H9 (cell line): ENCODE results near the gene SLC10A2. TPM values are rescaled to one million over a fixed set of nuclear protein-coding genes. Genes with fewer than 3 reads are reported as not detected.
A peak's percentile ranks its signal among the peaks of the same experiment; 100 is the strongest.

ENCODE experiments used
- DNase-seq: peaks from one replicate; pipeline ENCODE4 v3.0.0-alpha.2; 2017
- H2AFZ ChIP-seq: one replicate; pipeline ENCODE4 v1.6.1; 2013; ENCODE audit warnings: mild to moderate bottlenecking, low read length, control low read depth, moderate library complexity
- H2AK5ac ChIP-seq: 2 replicates; pipeline ENCODE4 v1.6.1; 2013; ENCODE audit warnings: low read length, control low read depth, mixed read lengths; ENCODE audit not compliant: insufficient read length
- H2BK120ac ChIP-seq: one replicate; pipeline ENCODE4 v1.6.1; 2013; ENCODE audit warnings: low read depth, mild to moderate bottlenecking, low read length, control low read depth, inconsistent platforms; ENCODE audit not compliant: poor library complexity, severe bottlenecking
- H2BK12ac ChIP-seq: 2 replicates; pipeline ENCODE4 v1.6.1; 2013; ENCODE audit warnings: low read length, control low read depth, mixed read lengths, low read depth; ENCODE audit not compliant: insufficient read length
- H2BK15ac ChIP-seq: 2 replicates; pipeline ENCODE4 v1.6.1; 2013; ENCODE audit warnings: low read depth, low read length, control low read depth
- H2BK20ac ChIP-seq: one replicate; pipeline ENCODE4 v1.6.1; 2013; ENCODE audit warnings: low read depth, mild to moderate bottlenecking, low read length, control low read depth, inconsistent platforms; ENCODE audit not compliant: poor library complexity, severe bottlenecking
- H2BK5ac ChIP-seq: 2 replicates; pipeline ENCODE4 v1.6.1; 2013; ENCODE audit warnings: low read length, control low read depth, mixed read lengths; ENCODE audit not compliant: insufficient read length
- H3K14ac ChIP-seq: 2 replicates; pipeline ENCODE4 v1.6.1; 2013; ENCODE audit warnings: low read length, control low read depth; ENCODE audit not compliant: insufficient read depth
- H3K18ac ChIP-seq: 2 replicates; pipeline ENCODE4 v1.6.1; 2013; ENCODE audit warnings: low read depth, mild to moderate bottlenecking, mixed read lengths, low read length, control low read depth; ENCODE audit not compliant: insufficient read length
- H3K23ac ChIP-seq: 2 replicates; pipeline ENCODE4 v1.6.1; 2013; ENCODE audit warnings: low read length, control low read depth, mixed read lengths, low read depth; ENCODE audit not compliant: insufficient read length
- H3K23me2 ChIP-seq: 2 replicates; pipeline ENCODE4 v1.6.1; 2013; ENCODE audit warnings: low read depth, mild to moderate bottlenecking, mixed read lengths, low read length, control low read depth; ENCODE audit not compliant: insufficient read length, poor library complexity, severe bottlenecking
- H3K27ac ChIP-seq: 2 replicates; pipeline ENCODE4 v1.5.1; 2013; ENCODE audit warnings: low read length, control low read depth, mixed read lengths, low read depth; ENCODE audit not compliant: insufficient read length
- H3K27me3 ChIP-seq: 2 replicates; pipeline ENCODE4 v1.6.1; 2013; ENCODE audit warnings: low read length, control low read depth, inconsistent platforms; ENCODE audit not compliant: insufficient read depth
- H3K4ac ChIP-seq: 2 replicates; pipeline ENCODE4 v1.6.1; 2013; ENCODE audit warnings: low read depth, mild to moderate bottlenecking, control low read depth, inconsistent platforms, low read length, moderate library complexity
- H3K4me1 ChIP-seq: 2 replicates; pipeline ENCODE4 v1.6.1; 2013; ENCODE audit warnings: low read length, control low read depth, inconsistent platforms; ENCODE audit not compliant: insufficient read depth
- H3K4me2 ChIP-seq: 2 replicates; pipeline ENCODE4 v1.6.1; 2013; ENCODE audit warnings: low read length, control low read depth, mixed read lengths; ENCODE audit not compliant: insufficient read length, insufficient read depth
- H3K56ac ChIP-seq: 2 replicates; pipeline ENCODE4 v1.6.1; 2013; ENCODE audit warnings: low read depth, mild to moderate bottlenecking, mixed read lengths, low read length, control low read depth; ENCODE audit not compliant: insufficient read length
- H3K79me1 ChIP-seq: 2 replicates; pipeline ENCODE4 v1.6.1; 2013; ENCODE audit warnings: low read depth, mild to moderate bottlenecking, moderate library complexity, low read length, control low read depth, inconsistent platforms; ENCODE audit not compliant: insufficient read depth, poor library complexity, severe bottlenecking
- H3K79me2 ChIP-seq: 2 replicates; pipeline ENCODE4 v1.6.1; 2013; ENCODE audit warnings: low read length, control low read depth, inconsistent platforms; ENCODE audit not compliant: insufficient read depth
- H3K9ac ChIP-seq: 2 replicates; pipeline ENCODE4 v1.6.1; 2013; ENCODE audit warnings: low read length, control low read depth, mixed read lengths; ENCODE audit not compliant: insufficient read length; ENCODE audit errors: extremely low read depth
- H3K9me3 ChIP-seq: one replicate; pipeline ENCODE4 v1.6.1; 2013; ENCODE audit warnings: low read depth, low read length, inconsistent platforms; ENCODE audit not compliant: control insufficient read depth
- H3T11ph ChIP-seq: one replicate; pipeline ENCODE4 v1.6.1; 2013; ENCODE audit warnings: mild to moderate bottlenecking, low read length, control low read depth, inconsistent platforms
- H4K20me1 ChIP-seq: one replicate; pipeline ENCODE4 v1.6.1; 2013; ENCODE audit not compliant: control insufficient read depth, insufficient read length, insufficient read depth
- H4K5ac ChIP-seq: 2 replicates; pipeline ENCODE4 v1.6.1; 2013; ENCODE audit warnings: low read depth, mild to moderate bottlenecking, mixed read lengths, low read length, control low read depth; ENCODE audit not compliant: insufficient read length
- H4K8ac ChIP-seq: replicated peaks from 2 replicates; pipeline ENCODE4 v1.6.1; 2013; ENCODE audit warnings: low read length, control low read depth, mixed read lengths, low read depth; ENCODE audit not compliant: insufficient read length
- H4K91ac ChIP-seq: 2 replicates; pipeline ENCODE4 v1.6.1; 2013; ENCODE audit warnings: low read depth, mild to moderate bottlenecking, moderate library complexity, mixed read lengths, low read length, control low read depth; ENCODE audit not compliant: insufficient read length
- H3K27ac Mint-ChIP-seq, 3 experiments: 2 replicates in 2 of 3; 3 replicates in 1 of 3; pipeline ENCODE4 v1.8.0; 2020 to 2021; ENCODE audit warnings: mixed read lengths in 3 of 3, mild to moderate bottlenecking in 1 of 3, moderate library complexity in 1 of 3
- H3K27me3 Mint-ChIP-seq: 2 replicates; pipeline ENCODE4 v1.8.0; 2021; ENCODE audit warnings: low read depth, mild to moderate bottlenecking, moderate library complexity, mixed read lengths
- H3K36me3 Mint-ChIP-seq, 3 experiments: 2 replicates in 2 of 3; 3 replicates in 1 of 3; pipeline ENCODE4 v1.8.0; 2020 to 2021; ENCODE audit warnings: low read depth in 3 of 3, mixed read lengths in 3 of 3; ENCODE audit not compliant: insufficient read depth in 1 of 3
- H3K4me1 Mint-ChIP-seq, 2 experiments: 2 replicates each; pipeline ENCODE4 v1.8.0; 2020; ENCODE audit warnings: mixed read lengths in 2 of 2
- H3K4me3 Mint-ChIP-seq, 2 experiments: 2 replicates in 1 of 2; 3 replicates in 1 of 2; pipeline ENCODE4 v1.8.0; 2020 to 2021; ENCODE audit warnings: mild to moderate bottlenecking in 2 of 2, mixed read lengths in 2 of 2, moderate library complexity in 1 of 2
- H3K9me3 Mint-ChIP-seq, 2 experiments: 2 replicates in 1 of 2; 3 replicates in 1 of 2; pipeline ENCODE4 v1.8.0; 2020; ENCODE audit warnings: mild to moderate bottlenecking in 2 of 2, mixed read lengths in 2 of 2, moderate library complexity in 1 of 2
- WGBS: extraction: QIAGEN DNeasy Blood & Tissue Kit; methylation state at CpG from one replicate; pipeline ENCODE4 v1.1.7; 2013; ENCODE audit warnings: missing lambda C conversion rate, low lambda C conversion rate, mixed read lengths; ENCODE audit not compliant: insufficient read length; ENCODE audit errors: extremely low coverage; 5-methylcytosine and 5-hydroxymethylcytosine counted together
- total RNA-seq: library from RNA; stranded (reverse); gene quantifications from 2 replicates; pipeline ENCODE4 v1.2.1, GENCODE V29; 2021
- TF ChIP-seq, protein P1 (sequence below): fragments of 200-600 bp; sonication (generic); conservative IDR thresholded peaks from 3 replicates; pipeline ENCODE4 v1.8.0; 2021; ENCODE audit warnings: antibody characterized with exemption, mild to moderate bottlenecking

SLC10A2 gene
- total RNA-seq, 1 experiment from 2014 or later, result not detected

GRCh38 chr13:102999499-102999898 is 66.7 kb downstream of the SLC10A2 start:
- H3K27ac ChIP-seq, result no peak overlapping the region
- no peak overlapping the region for H2BK15ac ChIP-seq
- no peaks in the 10 kb centered on the region for H3K79me1 ChIP-seq
- no peaks in the 10 kb centered on the region for H3K4me1 ChIP-seq
- no peak overlapping the region for H4K91ac ChIP-seq
- no CpG with 5 or more reads among the region's 2 CpGs for WGBS
- no peak overlapping the region for H3K56ac ChIP-seq
- no peaks in the 10 kb centered on the region for H3K79me2 ChIP-seq
- DNase-seq, result no peak
- no peak overlapping the region for H3T11ph ChIP-seq
- no peak overlapping the region for H4K5ac ChIP-seq
- H3K9ac ChIP-seq, result no peak overlapping the region
- no peak overlapping the region for H3K4me2 ChIP-seq
- H3K18ac ChIP-seq, result no peak overlapping the region
- H3K27me3 ChIP-seq, result no peaks in the 10 kb centered on the region
- H3K14ac ChIP-seq, result no peak overlapping the region
- Mint-ChIP-seq H3K9me3 (peaks cover 13 to 16% of the 10 kb centered on the region in 2 experiments), H3K27me3 (no peaks in the 10 kb centered on the region), H3K36me3 (peaks cover 0 to 3% (median 2%) of the 10 kb centered on the region in 3 experiments; a peak in 5 of 7 replicates), H3K4me1 (no peaks in the 10 kb centered on the region), H3K4me3 (no peak overlapping the region), H3K27ac (peak overlapping the region in 1 of 3 experiments; percentile 24; a peak in 1 of 7 replicates)
- no peak overlapping the region for H2BK5ac ChIP-seq
- no peak overlapping the region for H3K4ac ChIP-seq
- no peaks in the 10 kb centered on the region for H3K9me3 ChIP-seq
- no peak overlapping the region for H3K23ac ChIP-seq
- no peak overlapping the region for H2BK12ac ChIP-seq
- H2AFZ ChIP-seq, result no peak overlapping the region
- H2AK5ac ChIP-seq, result no peak overlapping the region
- no peak overlapping the region for H2BK20ac ChIP-seq
- H3K23me2 ChIP-seq, result no peaks in the 10 kb centered on the region
- H4K20me1 ChIP-seq, result no peaks in the 10 kb centered on the region
- H4K8ac ChIP-seq, result no peak overlapping the region
- no peak overlapping the region for H2BK120ac ChIP-seq
- TF ChIP-seq, protein P1, sequence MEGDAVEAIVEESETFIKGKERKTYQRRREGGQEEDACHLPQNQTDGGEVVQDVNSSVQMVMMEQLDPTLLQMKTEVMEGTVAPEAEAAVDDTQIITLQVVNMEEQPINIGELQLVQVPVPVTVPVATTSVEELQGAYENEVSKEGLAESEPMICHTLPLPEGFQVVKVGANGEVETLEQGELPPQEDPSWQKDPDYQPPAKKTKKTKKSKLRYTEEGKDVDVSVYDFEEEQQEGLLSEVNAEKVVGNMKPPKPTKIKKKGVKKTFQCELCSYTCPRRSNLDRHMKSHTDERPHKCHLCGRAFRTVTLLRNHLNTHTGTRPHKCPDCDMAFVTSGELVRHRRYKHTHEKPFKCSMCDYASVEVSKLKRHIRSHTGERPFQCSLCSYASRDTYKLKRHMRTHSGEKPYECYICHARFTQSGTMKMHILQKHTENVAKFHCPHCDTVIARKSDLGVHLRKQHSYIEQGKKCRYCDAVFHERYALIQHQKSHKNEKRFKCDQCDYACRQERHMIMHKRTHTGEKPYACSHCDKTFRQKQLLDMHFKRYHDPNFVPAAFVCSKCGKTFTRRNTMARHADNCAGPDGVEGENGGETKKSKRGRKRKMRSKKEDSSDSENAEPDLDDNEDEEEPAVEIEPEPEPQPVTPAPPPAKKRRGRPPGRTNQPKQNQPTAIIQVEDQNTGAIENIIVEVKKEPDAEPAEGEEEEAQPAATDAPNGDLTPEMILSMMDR, result no peak

Other genes with a start within 250 kb of the SLC10A2 start
- gene ERCC5, start 220.4 kb downstream of the SLC10A2 start, total RNA-seq, result 26.3 and 26.8 TPM in 2 replicates